ENCODE results near the gene STK11IP. TPM values are rescaled to one million over a fixed set of nuclear protein-coding genes. Genes with fewer than 3 reads are reported as not detected.

The STK11IP gene
- total and polyA plus RNA-seq, 10 of the 15 experiments (the other 5 are each of a cell fraction or from before 2014, with no cell fraction given) = 0.42 to 24.0 (median 11.4) TPM

DNA sequence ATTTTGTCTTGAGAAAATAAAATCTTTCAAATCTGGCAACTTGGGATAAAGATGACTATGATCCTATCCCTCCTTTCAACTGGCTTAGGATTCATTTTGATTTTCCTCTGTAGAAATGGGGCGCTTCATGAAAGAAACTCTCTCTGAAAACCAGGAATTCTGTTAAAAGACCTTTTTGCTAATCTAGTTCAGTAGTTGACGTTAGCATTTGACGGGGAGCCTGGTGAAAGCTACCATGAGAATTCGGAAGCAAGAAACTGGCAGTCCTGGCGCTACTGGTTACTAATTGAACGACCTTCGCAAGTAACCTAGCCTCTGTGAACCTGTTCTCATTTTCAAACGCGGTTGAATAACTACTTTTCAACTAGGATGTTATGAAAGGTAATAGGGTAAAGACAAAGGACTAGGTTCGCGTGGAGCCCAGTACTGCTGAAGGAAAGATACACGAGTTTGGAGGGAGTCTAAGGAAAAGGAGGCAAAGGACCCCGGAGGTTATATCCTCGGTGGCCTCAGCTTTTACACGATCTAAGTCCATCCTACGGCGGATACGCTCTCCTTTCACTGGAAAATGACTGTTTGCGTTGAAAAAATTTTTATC, 604 bp upstream of the STK11IP start (continued):
- TF ChIP-seq REST (IDR thresholded peaks at IDR 0.05; ENCODE audit: low read depth, low read length) (no peak), CEBPZ (IDR thresholded peaks at IDR 0.05; ENCODE audit: low read depth, low read length) (no peak), POLR2AphosphoS2 (IDR thresholded peaks at IDR 0.05; ENCODE audit: low read depth, low read length) (no peak), NRF1 (conservative IDR thresholded peaks at IDR 0.05; ENCODE audit: low read depth, low read length) (no peak), SP1 (IDR thresholded peaks at IDR 0.05; ENCODE audit: low read depth, low read length) (no peak), CREM (IDR thresholded peaks at IDR 0.05; ENCODE audit: low read depth) (no peak), HCFC1 (IDR thresholded peaks at IDR 0.05; ENCODE audit: low read length) (no peak), GABPA (IDR thresholded peaks at IDR 0.05; ENCODE audit: low read depth) (no peak), BCL11A (IDR thresholded peaks at IDR 0.05; ENCODE audit: low read depth, low read length) (no peak), ATF7 (IDR thresholded peaks at IDR 0.05; ENCODE audit: low read depth) (no peak)
- TF ChIP-seq, protein P1, sequence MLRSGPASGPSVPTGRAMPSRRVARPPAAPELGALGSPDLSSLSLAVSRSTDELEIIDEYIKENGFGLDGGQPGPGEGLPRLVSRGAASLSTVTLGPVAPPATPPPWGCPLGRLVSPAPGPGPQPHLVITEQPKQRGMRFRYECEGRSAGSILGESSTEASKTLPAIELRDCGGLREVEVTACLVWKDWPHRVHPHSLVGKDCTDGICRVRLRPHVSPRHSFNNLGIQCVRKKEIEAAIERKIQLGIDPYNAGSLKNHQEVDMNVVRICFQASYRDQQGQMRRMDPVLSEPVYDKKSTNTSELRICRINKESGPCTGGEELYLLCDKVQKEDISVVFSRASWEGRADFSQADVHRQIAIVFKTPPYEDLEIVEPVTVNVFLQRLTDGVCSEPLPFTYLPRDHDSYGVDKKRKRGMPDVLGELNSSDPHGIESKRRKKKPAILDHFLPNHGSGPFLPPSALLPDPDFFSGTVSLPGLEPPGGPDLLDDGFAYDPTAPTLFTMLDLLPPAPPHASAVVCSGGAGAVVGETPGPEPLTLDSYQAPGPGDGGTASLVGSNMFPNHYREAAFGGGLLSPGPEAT (IDR thresholded peaks at IDR 0.05; ENCODE audit: low read depth) = no peak
- TF ChIP-seq, protein P2, sequence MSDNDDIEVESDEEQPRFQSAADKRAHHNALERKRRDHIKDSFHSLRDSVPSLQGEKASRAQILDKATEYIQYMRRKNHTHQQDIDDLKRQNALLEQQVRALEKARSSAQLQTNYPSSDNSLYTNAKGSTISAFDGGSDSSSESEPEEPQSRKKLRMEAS (IDR thresholded peaks at IDR 0.05; ENCODE audit: low read depth, low read length) = no peak
